ENCODE results near the gene PARP16.
A peak's percentile ranks its signal among the peaks of the same experiment; 100 is the strongest.
"Not testable (repeated sequence)": the region's sequence is repeated elsewhere in the genome, so short reads cannot be mapped to it uniquely, and the experiment has no call there.

PARP16 gene

GRCh38 chr15:65275728-65276126 is 11.0 kb downstream of the PARP16 start:
- no peak for DNase-seq (ENCODE audit: low read depth)

GRCh38 chr15:65275104-65275727 is 11.5 kb downstream of the PARP16 start:
- no peak for DNase-seq (ENCODE audit: low read depth)

DNA sequence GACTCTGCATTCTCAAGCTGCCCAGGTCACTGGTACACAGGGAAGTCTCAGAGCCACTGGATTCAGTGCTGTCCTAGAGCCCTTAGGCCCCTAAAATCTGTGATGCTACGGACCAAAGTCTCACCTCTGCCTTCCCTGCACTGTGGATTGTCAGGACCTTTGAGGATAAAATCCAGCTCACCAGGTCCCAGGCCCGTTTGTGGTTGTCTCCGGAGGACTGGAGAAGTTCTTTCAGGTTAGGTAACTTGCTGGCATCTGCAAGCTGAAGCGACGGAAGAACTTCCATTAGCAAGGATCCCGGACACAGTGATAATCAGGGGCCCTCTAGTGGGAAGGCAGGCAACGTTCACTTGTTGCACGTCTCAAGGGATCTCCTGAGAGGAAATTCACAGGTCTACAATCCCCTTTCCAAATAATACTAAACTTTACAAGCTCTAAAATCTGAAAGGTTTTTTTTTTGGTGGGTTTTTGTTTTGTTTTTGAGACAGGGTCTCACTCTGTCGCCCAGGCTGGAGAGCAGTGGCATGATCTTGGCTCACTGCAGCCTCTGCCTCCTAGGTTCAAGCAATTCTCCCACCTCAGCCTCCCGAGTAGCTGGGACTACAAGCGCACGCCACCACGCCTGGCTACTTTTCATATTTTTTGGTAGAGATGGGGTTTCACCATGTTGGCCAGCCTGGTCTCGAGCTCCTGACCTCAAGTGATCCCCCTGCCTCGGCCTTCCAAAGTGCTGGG is 15.7 kb downstream of the PARP16 start:
- peak; percentile 80 for DNase-seq (ENCODE audit: low read depth)

DNA sequence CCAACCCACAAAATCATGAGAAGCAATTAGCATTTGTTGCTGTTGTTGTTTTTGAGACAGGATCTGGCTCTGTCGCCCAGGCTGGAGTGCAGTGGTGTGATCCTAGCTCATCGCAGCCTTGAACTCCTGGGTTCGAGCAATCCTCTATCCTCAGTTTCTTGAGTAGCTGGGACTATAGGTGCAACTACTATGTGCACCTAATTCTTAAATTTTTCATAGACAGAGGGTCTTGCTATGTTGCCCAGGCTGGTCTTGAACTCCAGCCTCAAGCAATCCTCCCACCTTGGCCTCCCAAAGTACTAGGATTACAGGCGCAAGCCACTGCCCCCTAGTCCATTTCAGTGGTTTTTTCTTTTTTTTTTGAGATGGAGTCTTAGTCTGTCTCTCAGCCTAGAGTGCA is 18.3 kb downstream of the PARP16 start:
- no peak for DNase-seq (ENCODE audit: low read depth)

GRCh38 chr15:65266469-65266868 is 20.2 kb downstream of the PARP16 start:
- no peak for DNase-seq (ENCODE audit: low read depth)

DNA sequence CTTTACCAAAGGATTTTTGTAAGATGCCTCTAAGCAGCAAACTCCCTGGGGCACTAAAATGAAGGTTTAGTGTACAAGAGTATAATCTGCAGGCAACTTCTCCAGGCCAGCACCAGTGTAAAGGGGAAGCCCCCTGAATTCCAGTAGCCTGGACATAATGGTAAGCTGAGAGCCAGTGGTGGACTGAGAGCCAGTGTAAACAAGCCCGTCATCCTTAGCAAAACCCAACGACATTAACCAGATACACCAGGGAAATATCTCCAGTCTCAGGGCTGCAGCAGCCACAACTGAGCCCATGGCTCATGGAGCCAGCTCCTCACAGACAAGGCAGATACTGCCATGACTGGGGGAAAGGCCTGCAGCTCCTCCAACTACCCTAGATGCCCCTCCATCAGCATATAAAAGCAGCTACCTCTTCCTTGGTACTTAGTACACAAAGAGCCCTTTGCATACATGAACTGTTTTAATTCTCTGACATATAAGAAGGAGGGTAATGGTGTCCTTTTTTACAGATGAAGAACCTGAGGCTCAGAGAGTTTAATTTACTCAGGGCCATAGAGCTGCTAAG is 21.7 kb downstream of the PARP16 start:
- no peak for DNase-seq (ENCODE audit: low read depth)

- DNase-seq (ENCODE audit: low read depth), result no peak
These were observed 23.4 kb downstream of the PARP16 start for GRCh38 chr15:65263313-65263712.

DNA sequence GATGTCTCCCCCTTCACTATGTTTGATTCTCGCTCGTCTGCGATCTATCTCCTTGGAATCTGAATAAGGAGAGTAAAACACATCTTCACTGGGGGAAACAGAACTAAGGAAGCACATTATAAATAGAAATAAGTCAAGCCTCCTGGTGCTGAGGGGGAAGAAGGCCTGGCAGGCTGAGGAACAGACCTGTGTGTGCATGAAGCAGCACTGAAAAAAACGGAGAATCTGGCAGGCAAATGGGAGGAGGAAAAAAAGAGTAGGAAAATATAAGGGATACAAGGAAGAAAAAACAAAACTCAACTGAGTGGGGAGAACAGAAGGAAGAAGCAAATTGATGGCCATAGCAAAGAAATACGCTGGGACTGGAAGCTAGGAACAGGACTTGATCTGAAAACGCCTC is 25.7 kb downstream of the PARP16 start:
- no peak for DNase-seq (ENCODE audit: low read depth)

GRCh38 chr15:65259367-65259797 is 27.3 kb downstream of the PARP16 start:
- DNase-seq (ENCODE audit: low read depth), result no peak

- DNase-seq (ENCODE audit: low read depth), result no peak
These were observed 28.1 kb downstream of the PARP16 start for GRCh38 chr15:65258375-65259262.

DNA sequence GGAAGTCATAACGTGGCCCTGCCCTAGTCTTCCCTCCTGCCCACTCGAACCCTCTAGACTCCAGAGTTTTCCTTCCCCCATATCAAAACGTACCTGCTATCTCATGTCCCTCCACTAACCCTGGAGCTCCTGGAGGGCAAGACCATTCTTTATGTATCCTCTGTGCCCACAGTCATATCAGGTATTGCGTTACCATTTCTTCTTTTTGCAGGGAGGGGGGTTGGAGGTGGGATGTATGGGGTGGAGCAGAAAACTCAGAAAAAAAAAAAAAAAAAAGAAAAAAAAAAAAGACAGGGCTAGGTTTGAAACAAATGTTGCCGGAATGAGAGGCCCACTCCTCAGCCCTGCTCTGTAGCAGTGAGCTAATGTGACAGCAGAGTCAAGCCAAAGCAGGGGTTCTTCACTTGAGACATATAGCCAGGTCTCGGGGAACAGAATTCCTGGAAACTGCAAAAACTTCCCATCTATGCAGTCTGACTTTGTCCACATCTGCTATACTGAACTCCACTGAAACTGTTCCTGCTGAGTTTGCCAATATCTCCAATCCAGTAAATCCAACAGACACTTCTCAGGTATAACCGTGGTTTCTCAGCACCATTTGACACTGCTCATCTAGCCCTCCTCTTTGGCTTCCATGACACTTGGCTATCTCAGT is 31.1 kb downstream of the PARP16 start:
- DNase-seq (ENCODE audit: low read depth), result no peak

GRCh38 chr15:65254758-65255157 is 31.9 kb downstream of the PARP16 start:
- no peak for DNase-seq (ENCODE audit: low read depth)

DNA sequence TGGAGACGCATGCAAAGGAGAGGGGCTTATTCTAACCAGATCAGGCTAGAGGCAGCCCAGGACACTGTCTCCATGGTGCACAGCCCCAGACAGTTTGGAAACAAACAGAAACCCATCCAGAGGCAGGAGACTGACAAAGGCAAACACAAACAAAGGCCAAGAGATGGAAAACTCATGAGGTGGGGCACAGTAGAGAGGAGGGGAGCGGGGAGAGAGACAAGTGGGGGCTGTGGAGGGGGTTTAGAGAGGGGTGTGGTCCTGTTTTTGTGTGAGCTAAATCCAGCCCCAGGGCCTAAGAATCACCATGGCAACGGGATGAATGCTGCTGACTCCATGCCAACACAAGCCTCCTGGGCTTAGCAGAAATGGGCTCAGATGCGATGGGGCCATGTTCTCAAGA is 32.3 kb downstream of the PARP16 start:
- peak; percentile 14 for DNase-seq (ENCODE audit: low read depth)

GRCh38 chr15:65249641-65250040 is 37.0 kb downstream of the PARP16 start:
- DNase-seq (ENCODE audit: low read depth), result no peak

DNA sequence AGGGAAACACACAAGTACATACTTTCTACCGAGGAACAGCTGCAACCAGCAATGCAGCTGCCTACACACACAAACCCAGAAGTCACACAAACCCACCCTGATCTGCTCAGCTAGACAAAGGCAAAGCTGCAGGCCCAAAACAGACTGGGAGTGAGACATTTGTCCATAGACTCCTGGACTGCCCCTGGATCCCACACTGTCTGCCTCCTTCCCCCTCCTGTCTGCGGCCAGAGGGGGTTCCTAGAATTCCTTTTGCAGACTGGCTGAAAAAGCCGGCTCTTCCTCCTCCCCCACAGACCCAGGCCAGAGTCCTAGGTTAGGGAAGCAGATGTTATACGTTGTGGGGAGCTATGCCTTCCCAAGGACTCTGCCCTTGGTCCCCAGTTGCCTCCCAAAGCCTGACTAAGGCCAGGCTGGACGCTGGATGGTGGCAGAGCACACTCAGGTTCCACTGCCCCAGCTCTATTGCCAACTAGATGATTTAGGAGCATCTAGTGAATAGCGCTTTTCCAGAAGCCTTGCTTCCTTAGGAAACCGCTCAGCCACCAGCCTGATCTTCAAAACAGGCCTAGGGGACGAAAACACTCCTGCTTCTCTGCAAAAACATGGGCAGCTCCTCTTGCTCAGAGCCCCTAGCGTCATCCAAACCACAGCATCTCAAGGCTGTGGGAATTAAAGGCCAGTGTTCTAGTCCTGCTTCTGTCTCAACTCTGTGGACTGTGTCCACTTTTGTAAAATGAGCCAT is 38.0 kb downstream of the PARP16 start:
- DNase-seq (ENCODE audit: low read depth), result no peak

GRCh38 chr15:65246939-65247338 is 39.7 kb downstream of the PARP16 start:
- no peak for DNase-seq (ENCODE audit: low read depth)

GRCh38 chr15:65246026-65246714 is 40.5 kb downstream of the PARP16 start:
- DNase-seq (ENCODE audit: low read depth), result no peak

GRCh38 chr15:65245096-65245856 is 41.4 kb downstream of the PARP16 start:
- DNase-seq (ENCODE audit: low read depth), result no peak

DNA sequence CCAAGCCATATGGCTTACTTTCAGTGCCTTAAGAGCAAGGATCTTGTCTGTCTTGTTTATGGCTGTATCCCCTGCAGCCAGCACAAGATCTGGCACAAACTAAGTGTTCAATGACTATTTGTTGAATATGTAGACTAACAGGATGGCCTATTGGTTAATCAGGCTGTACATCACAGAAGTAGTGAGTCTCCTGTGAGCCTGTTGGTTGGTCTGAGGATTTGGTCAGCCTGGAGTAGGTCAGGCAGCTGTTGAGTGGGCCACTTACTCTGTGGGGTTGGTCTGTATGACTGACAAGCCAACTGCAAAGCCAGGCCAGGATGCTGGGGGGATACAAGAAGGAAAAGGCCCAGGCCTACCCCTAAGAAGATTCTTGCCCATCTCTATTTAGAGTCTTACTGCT is 42.0 kb downstream of the PARP16 start:
- DNase-seq (ENCODE audit: low read depth), result no peak

- DNase-seq (ENCODE audit: low read depth), result not testable (repeated sequence)
These were observed 50.2 kb downstream of the PARP16 start for GRCh38 chr15:65236443-65236842.
